ENCODE results near the gene NOXO1.

Gene NOXO1

GRCh38 chr16:2024032-2024420 is 42.8 kb upstream of the NOXO1 start:
- Histone ChIP-seq H3K4me3 (ENCODE audit: low read length) (no peak overlapping the region), H3K27me3 (ENCODE audit: control insufficient read depth, insufficient read depth, low read length) (peaks cover 18% of the 10 kb centered on the region), H3K36me3 (ENCODE audit: control insufficient read depth, insufficient read depth, low read length) (no peaks in the 10 kb centered on the region), H3K27ac (ENCODE audit: low read length) (no peak overlapping the region), H3K9me3 (ENCODE audit: control insufficient read depth, insufficient read depth, low read length) (no peaks in the 10 kb centered on the region), H3K4me1 (ENCODE audit: control insufficient read depth, insufficient read depth, low read length) (peaks cover 3% of the 10 kb centered on the region; the same call in 1 of the 2 replicates)
- no peak for DNase-seq (ENCODE audit: low read depth, low spot score)
- WGBS (ENCODE audit: insufficient coverage, insufficient read length): no CpG with 5 or more reads among the region's 12 CpGs

GRCh38 chr16:2023092-2024031 is 42.1 kb upstream of the NOXO1 start:
- H3K4me3 ChIP-seq (ENCODE audit: low read length): peak overlapping the region; percentile 41; the same call in 1 of the 2 replicates
- DNase-seq (ENCODE audit: low read depth, low spot score): peak; percentile 91
- no peak overlapping the region for H3K27ac ChIP-seq (ENCODE audit: low read length)
- peaks cover 20% of the 10 kb centered on the region for H3K27me3 ChIP-seq (ENCODE audit: control insufficient read depth, insufficient read depth, low read length)
- peaks cover 3% of the 10 kb centered on the region; the same call in 1 of the 2 replicates for H3K4me1 ChIP-seq (ENCODE audit: control insufficient read depth, insufficient read depth, low read length)
- H3K36me3 ChIP-seq (ENCODE audit: control insufficient read depth, insufficient read depth, low read length): no peaks in the 10 kb centered on the region
- no peaks in the 10 kb centered on the region for H3K9me3 ChIP-seq (ENCODE audit: control insufficient read depth, insufficient read depth, low read length)
- no CpG with 5 or more reads among the region's 53 CpGs for whole genome bisulfite sequencing (ENCODE audit: insufficient coverage, insufficient read length)

GRCh38 chr16:2022723-2023091 is 41.4 kb upstream of the NOXO1 start:
- H3K9me3 ChIP-seq (ENCODE audit: control insufficient read depth, insufficient read depth, low read length): no peaks in the 10 kb centered on the region
- peaks cover 3% of the 10 kb centered on the region; the same call in 1 of the 2 replicates for H3K4me1 ChIP-seq (ENCODE audit: control insufficient read depth, insufficient read depth, low read length)
- no peaks in the 10 kb centered on the region for H3K36me3 ChIP-seq (ENCODE audit: control insufficient read depth, insufficient read depth, low read length)
- peak overlapping the region; percentile 2; the same call in 1 of the 2 replicates for H3K4me3 ChIP-seq (ENCODE audit: low read length)
- H3K27ac ChIP-seq (ENCODE audit: low read length): no peak overlapping the region
- no peak for DNase-seq (ENCODE audit: low read depth, low spot score)
- peaks cover 20% of the 10 kb centered on the region for H3K27me3 ChIP-seq (ENCODE audit: control insufficient read depth, insufficient read depth, low read length)
- WGBS (ENCODE audit: insufficient coverage, insufficient read length): no CpG with 5 or more reads among the region's 14 CpGs

GRCh38 chr16:2019921-2020831 is 38.9 kb upstream of the NOXO1 start:
- no CpG with 5 or more reads among the region's 96 CpGs for WGBS (ENCODE audit: insufficient coverage, insufficient read length)
- Histone ChIP-seq H3K4me3 (ENCODE audit: low read length) (peak overlapping the region; percentile 33; the same call in 1 of the 2 replicates), H3K27ac (ENCODE audit: low read length) (no peak overlapping the region), H3K27me3 (ENCODE audit: control insufficient read depth, insufficient read depth, low read length) (peaks cover 17% of the 10 kb centered on the region), H3K9me3 (ENCODE audit: control insufficient read depth, insufficient read depth, low read length) (no peaks in the 10 kb centered on the region), H3K36me3 (ENCODE audit: control insufficient read depth, insufficient read depth, low read length) (no peaks in the 10 kb centered on the region), H3K4me1 (ENCODE audit: control insufficient read depth, insufficient read depth, low read length) (no peaks in the 10 kb centered on the region)
- DNase-seq (ENCODE audit: low read depth, low spot score): no peak

GRCh38 chr16:2019518-2019920 is 38.2 kb upstream of the NOXO1 start, which contains the start of gene NPW:
Gene NPW, plus strand, starts transcription at chr16:2019785.
- no peak within 1 kb of the TSS for H3K27ac ChIP-seq (ENCODE audit: low read length)
- peak within 1 kb of the TSS; percentile 33; the same call in 1 of the 2 replicates for H3K4me3 ChIP-seq (ENCODE audit: low read length)
- peaks cover 17% of the 10 kb centered on the region for H3K27me3 ChIP-seq (ENCODE audit: control insufficient read depth, insufficient read depth, low read length)
- no peak for DNase-seq (ENCODE audit: low read depth, low spot score)
- no peaks in the 10 kb centered on the region for H3K9me3 ChIP-seq (ENCODE audit: control insufficient read depth, insufficient read depth, low read length)
- no peaks in the 10 kb centered on the region for H3K4me1 ChIP-seq (ENCODE audit: control insufficient read depth, insufficient read depth, low read length)
- WGBS (ENCODE audit: insufficient coverage, insufficient read length): no CpG with 5 or more reads among the region's 33 CpGs
- no peaks in the 10 kb centered on the region for H3K36me3 ChIP-seq (ENCODE audit: control insufficient read depth, insufficient read depth, low read length)

GRCh38 chr16:2016407-2016922 is 35.2 kb upstream of the NOXO1 start:
- Histone ChIP-seq H3K4me1 (ENCODE audit: control insufficient read depth, insufficient read depth, low read length) (no peaks in the 10 kb centered on the region), H3K4me3 (ENCODE audit: low read length) (no peak overlapping the region), H3K36me3 (ENCODE audit: control insufficient read depth, insufficient read depth, low read length) (no peaks in the 10 kb centered on the region), H3K27me3 (ENCODE audit: control insufficient read depth, insufficient read depth, low read length) (peaks cover 17% of the 10 kb centered on the region), H3K9me3 (ENCODE audit: control insufficient read depth, insufficient read depth, low read length) (no peaks in the 10 kb centered on the region), H3K27ac (ENCODE audit: low read length) (no peak overlapping the region)
- DNase-seq (ENCODE audit: low read depth, low spot score): no peak
- WGBS (ENCODE audit: insufficient coverage, insufficient read length): no CpG with 5 or more reads among the region's 13 CpGs

- Histone ChIP-seq H3K27ac (ENCODE audit: low read length) (no peak overlapping the region), H3K36me3 (ENCODE audit: control insufficient read depth, insufficient read depth, low read length) (no peaks in the 10 kb centered on the region), H3K9me3 (ENCODE audit: control insufficient read depth, insufficient read depth, low read length) (no peaks in the 10 kb centered on the region), H3K27me3 (ENCODE audit: control insufficient read depth, insufficient read depth, low read length) (peaks cover 14% of the 10 kb centered on the region), H3K4me3 (ENCODE audit: low read length) (no peak overlapping the region), H3K4me1 (ENCODE audit: control insufficient read depth, insufficient read depth, low read length) (no peaks in the 10 kb centered on the region)
- no peak for DNase-seq (ENCODE audit: low read depth, low spot score)
- no CpG with 5 or more reads among the region's 7 CpGs for WGBS (ENCODE audit: insufficient coverage, insufficient read length)
Measured at GRCh38 chr16:2015947-2016208, 34.6 kb upstream of the NOXO1 start.

- Histone ChIP-seq H3K27ac (ENCODE audit: low read length) (no peak overlapping the region), H3K27me3 (ENCODE audit: control insufficient read depth, insufficient read depth, low read length) (peaks cover 12% of the 10 kb centered on the region; the same call in 1 of the 2 replicates), H3K4me3 (ENCODE audit: low read length) (no peak overlapping the region), H3K9me3 (ENCODE audit: control insufficient read depth, insufficient read depth, low read length) (no peaks in the 10 kb centered on the region), H3K36me3 (ENCODE audit: control insufficient read depth, insufficient read depth, low read length) (no peaks in the 10 kb centered on the region), H3K4me1 (ENCODE audit: control insufficient read depth, insufficient read depth, low read length) (no peaks in the 10 kb centered on the region; the same call in 1 of the 2 replicates)
- no peak for DNase-seq (ENCODE audit: low read depth, low spot score)
- WGBS (ENCODE audit: insufficient coverage, insufficient read length): no CpG with 5 or more reads among the region's 24 CpGs
Measured at GRCh38 chr16:2015117-2015946, 34.1 kb upstream of the NOXO1 start.

GRCh38 chr16:2013527-2013926 is 32.3 kb upstream of the NOXO1 start:
- no peaks in the 10 kb centered on the region for H3K9me3 ChIP-seq (ENCODE audit: control insufficient read depth, insufficient read depth, low read length)
- no peak for DNase-seq (ENCODE audit: low read depth, low spot score)
- no peaks in the 10 kb centered on the region for H3K27me3 ChIP-seq (ENCODE audit: control insufficient read depth, insufficient read depth, low read length)
- H3K4me3 ChIP-seq (ENCODE audit: low read length): no peak overlapping the region
- H3K4me1 ChIP-seq (ENCODE audit: control insufficient read depth, insufficient read depth, low read length): no peaks in the 10 kb centered on the region; the same call in 1 of the 2 replicates
- H3K36me3 ChIP-seq (ENCODE audit: control insufficient read depth, insufficient read depth, low read length): no peaks in the 10 kb centered on the region
- WGBS (ENCODE audit: insufficient coverage, insufficient read length): no CpG with 5 or more reads among the region's 15 CpGs
- H3K27ac ChIP-seq (ENCODE audit: low read length): no peak overlapping the region

Data from iPS DF 6.9 (cell line).